DMS 273 treated with DMSO at 0.1 percent for 48 hours (cell line): ENCODE data around the gene RFTN1.

Source experiments
- DNase-seq: peaks from one replicate; lab custom pipeline; 2025; lab: John Stamatoyannopoulos, UW

RFTN1 gene

DNA sequence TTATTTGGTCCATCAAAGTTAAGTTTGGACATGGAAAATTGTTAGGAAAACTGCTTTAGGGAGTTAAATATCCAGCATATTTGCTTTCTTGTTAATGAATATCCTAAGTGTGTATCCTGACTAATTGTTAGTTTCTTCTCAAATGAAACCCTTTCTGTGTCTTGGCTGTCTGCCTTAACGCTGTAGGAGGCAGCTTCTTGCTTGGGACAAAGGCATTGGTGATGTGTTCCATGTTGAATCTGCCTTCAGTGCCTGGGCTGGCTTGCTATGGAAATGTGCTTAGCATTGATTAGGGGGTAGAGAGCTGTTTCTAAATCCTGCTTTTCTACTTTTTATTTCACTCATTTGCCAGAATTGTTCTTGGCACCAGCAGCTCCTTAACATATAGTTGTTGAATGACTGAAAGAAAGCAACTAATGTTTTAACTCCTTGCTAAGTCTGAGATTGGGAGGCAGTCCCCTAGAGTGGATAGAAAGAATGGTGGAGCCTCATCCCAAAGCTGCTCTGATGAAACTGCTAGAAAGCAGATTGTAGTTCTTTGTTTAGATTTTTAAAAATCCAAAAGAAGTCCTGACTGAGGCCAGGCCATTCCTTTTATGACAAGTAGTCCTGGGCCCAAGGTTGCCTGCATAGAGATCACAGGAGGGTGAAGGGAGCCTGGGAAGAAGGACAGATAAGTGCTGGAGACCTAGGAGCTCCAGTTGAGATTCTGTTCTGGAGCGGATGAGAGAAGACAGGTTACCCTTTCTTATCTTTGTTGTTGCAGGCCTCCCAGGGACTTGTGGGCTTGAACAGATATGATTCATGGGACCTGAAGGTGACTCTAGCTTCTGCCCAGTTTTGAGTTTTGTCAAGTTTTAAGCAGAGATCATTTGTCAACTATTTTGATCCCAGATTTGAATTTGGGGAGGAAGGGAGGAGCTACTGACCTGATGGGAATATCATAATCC, 209.2 kb downstream of the RFTN1 start:
- DNase-seq, result no peak

DNA sequence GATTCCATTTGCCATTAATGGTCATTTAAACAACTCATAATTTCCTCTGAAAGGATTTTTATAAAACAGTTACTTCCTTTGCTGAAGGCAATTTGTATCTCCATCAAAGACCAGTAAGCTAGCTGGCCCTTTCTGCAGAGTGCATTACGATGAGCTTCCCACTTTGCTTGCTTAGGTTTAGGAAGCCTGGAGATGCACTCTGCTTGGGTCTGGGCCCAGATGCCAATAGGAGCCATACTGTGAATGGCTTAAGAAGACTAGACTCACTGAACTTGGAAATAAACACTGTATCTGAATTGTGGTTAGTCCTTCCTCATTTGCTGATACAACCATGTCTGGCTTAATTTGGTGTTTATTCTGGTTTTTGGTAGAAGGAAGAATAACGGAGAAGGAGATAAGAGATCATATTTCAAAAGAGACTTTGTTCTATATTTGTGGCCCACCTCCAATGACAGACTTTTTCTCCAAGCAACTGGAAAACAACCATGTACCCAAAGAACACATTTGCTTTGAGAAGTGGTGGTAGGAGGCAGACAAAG, 210.4 kb downstream of the RFTN1 start:
- DNase-seq, result no peak

DNA sequence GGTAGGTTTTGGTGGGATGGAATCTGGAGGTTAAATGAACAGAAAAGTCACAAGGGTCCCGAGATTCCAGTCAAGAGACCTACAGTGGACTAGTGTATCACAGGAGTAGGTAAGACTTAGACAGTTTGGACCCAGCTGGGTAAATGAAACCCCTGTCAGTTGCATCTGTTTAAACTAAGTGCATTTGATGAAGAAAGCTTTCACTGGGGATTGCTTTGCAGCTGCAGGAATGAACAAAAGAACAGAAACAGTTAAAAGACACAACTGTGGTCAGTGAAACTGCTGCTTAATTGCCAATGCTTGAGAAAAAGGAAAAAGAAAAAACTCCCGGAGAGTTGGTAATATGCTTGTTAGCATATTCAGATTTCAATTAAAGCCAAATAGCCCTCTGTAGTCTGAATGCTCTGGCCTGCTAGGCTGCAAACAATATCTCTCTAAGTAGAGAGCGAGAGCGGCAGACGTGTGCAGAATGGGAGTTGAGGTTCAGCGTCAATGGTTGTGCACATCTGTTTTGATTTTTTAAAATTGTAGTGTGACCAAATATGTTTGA, 211.3 kb downstream of the RFTN1 start:
- DNase-seq, result no peak

DNA sequence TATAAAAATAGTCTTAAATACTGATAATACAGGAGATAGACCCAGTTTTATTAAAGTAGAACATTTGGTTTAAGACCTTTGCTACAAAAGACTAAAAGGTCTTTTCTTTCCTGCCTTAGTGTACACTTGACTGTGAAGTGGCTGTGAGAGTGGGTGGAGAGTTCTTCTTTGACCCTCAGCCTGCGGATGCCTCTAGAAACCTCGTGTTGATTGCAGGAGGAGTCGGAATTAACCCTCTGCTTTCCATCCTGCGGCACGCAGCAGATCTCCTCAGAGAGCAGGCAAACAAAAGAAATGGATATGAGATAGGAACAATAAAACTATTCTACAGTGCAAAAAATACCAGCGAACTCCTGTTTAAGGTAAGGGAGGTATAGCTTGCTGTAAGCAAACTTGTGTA, 212.0 kb downstream of the RFTN1 start:
- no peak for DNase-seq

DNA sequence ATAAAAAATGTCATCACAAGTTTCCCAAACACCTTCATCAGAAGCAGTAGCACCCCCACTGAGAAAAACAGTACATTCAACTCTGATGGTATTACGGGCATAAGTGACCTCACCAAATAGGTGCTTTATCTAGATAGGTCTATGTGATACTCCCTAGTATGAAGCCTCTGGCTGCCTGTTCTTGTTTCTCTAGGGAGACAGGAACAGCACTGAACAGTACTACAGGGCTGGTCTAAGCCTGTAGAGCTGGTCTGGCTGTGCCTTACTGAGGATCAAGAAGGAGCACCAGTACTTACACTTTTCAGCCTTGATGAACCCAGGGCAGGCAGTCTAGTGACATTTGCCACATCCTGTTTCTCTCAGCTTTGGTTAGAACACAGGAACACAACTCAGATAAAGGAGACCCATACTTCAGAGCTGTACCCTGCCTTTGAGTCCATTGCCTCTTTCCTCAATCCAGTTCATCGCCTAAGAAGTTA, 212.6 kb downstream of the RFTN1 start:
- DNase-seq, result no peak

DNA sequence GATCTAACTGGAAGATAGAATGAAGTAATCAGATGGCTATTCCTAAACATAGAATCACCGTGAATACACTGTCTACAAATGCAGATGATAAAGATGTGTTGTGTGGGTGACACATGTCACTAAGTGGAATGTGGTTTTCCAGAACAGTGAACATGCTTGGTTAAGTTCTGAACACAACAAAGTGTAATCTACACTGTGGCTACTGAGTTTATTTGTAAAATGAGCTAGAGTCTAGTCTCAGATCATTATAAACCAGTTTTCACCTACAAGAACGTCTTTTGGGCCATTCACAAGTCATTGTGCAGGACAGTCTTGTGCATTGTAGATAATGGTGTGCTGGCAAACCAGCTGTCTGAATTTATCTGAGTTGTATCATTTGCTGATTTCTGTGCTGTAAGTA, 213.2 kb downstream of the RFTN1 start:
- DNase-seq, result no peak

DNA sequence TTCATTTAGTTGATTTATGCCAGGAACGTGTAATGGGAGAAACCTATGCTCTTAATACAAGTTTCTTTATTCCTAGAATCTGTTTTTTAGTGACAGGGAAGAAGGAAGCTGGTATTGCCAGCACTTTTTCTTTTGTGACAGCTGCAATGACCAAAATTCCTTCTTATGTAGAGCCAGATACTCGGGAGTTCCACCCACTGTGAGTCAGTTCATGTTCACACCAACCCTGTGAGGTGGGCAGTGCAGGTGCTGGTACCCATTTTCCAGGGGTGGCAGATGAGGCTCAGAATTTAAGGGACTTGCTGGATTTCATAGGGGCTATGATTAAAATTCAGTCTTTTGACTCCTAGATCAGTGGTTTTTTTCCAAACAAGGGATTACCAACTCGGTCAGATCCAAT, 213.8 kb downstream of the RFTN1 start:
- DNase-seq, result no peak

DNA sequence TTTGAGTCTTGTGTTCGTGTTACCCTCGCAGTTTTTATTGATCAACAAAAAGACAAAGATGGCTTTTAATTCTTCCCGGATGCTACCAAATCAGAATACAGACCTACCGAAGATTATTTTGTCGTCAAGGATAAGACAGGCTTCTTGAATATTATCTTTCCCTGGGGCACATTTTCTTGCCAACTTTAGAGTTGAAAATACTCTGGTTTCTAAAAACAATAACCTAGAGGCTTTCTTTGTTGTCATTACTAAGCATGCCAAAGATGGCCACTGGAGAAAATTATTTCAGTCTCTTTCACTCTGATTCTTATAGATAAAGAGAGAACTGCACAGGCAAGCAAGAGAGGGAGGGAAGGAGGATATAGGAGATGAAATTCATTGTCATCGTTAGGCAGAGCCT, 214.6 kb downstream of the RFTN1 start:
- no peak for DNase-seq

DNA sequence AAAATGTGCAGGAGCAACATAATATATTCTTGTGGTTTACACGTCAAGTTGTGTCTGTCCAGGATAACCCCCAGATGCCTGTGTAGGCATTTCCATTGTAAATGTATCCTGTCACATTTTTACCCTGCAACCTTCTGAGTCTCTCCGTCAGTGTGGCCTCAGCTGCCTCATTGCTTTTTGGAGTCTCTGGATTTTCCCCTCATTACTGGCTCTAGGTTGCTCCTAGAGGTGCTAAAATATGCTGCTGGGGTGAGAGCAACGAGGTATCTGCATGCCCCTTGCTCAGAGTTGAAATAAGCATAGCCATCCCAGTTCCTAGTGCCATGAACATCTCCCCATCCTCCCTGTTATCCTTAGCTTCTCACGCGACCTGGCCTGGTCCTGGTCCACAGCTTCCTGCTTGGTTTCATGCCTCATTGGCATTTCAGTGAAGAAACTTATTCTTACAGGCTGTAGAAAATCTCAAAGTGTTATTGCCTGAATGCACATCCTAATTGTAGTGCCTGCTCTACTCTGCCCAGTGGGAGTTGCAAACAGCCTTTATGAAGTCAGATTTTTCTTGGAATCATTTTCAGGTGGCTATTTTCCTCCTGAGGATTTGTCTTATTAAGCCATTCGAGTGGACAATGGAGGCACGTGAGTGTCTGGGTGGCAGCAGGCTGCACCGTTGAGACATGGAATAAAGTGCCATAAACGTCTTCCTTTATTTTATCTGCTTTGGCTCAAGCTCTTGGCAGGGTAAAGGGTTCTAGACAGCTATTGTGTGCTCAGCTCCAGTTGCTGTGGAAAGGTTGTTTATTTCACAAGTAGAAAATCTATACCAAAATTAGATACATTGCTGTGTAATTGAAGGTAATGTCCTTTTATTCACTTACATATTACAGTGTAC, 215.3 kb downstream of the RFTN1 start:
- DNase-seq, result no peak

DNA sequence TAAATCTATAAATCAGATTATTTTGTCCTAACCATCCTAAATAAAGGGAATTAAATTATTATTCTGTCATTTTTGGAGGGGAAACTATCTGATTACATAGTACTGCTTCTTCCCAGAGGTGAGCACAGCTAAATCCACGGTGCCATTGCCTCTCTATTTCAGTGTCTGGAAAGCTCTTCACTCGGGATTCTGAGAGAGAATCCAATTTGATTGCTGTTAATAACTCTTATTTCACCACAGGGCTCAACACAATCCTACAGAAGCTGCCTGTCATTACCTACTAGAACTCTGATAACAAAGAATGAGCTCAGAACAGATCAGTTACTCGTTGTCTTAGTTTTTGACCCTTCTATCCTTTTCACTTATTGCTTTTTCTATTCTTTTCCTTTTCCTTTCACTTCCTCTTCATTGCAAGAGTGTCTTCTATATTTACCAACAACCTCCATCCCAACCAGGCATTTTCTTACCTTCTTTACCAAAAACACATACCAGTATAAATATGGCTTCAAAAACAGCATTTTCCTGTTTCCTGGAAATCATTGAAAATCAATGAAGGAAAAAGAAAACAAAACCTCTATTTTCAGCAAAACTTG, 218.1 kb downstream of the RFTN1 start:
- no peak for DNase-seq

DNA sequence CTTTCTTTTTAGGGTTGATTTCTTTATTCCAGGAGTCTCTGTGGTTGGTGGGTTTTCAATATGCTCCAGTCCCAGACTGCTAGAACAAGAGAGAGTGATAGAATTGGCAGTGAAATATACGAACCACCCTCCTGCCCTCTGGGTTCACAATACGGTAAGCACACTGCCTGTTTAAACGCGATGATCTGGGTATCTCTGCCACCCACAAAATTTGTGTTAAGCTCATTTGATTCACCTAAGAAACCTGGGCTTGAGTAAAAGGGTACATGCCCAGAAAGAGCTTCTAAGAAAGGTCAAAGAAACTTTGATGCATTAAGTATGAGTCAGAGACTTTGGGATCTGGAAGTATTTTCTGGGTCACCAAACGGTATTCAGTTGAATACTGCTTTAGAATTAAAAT, 218.7 kb downstream of the RFTN1 start:
- DNase-seq, result no peak

DNA sequence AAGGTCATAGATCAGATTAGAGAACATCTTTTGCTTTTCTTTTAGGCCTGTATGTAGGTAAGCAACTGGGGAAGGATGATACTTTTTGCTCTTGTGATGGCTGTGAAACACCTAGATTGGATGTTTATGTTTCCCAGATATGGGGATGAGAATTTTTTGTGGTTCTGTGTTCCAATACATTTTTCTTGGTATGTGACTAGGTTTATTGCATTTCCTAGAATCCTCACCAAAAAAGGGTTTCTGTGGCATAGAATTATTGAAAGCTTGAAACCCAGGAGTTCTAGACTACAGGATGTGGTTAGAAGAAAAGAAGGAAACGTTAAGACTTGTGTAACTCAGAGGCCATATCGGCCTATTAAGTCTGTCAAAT, 222.7 kb downstream of the RFTN1 start:
- no peak for DNase-seq

DNA sequence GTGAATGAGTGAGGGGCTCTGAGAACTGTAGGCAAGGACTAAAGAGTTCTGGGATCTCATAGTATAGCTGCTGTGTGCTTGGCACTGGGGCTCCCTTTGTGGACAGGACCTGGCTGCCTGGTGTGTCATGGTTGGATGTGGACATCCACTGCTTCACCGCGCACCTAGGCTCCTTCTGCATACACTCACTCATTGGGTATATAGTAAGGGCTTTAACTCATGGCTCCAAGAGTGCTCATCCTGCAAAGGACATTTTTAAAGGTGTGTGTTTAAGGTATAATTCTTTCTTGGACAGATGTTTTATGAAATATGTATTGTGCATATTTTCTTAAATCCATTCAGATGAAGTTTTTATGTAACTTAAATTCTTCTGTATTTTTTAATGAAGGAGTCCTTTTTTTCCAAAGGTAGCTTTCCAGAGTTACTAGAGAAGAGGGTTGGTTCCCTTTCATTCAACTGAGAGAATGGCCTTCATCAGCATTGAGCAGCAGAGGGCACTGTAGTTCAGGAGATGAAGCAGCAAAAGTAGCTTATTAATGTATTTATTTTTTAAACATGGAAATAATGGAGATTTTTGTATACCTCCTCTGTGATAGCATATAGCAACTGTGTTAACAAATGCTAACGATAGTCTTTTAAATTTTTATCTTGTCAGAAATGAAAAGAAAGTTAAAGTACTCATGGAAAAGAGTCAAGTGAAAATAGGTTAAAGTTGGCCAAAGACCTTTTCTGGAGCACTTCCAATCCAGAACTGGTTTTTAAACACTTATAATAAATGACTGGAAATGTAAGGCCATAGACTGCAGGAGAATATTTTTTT, 223.3 kb downstream of the RFTN1 start:
- DNase-seq, result no peak

DNA sequence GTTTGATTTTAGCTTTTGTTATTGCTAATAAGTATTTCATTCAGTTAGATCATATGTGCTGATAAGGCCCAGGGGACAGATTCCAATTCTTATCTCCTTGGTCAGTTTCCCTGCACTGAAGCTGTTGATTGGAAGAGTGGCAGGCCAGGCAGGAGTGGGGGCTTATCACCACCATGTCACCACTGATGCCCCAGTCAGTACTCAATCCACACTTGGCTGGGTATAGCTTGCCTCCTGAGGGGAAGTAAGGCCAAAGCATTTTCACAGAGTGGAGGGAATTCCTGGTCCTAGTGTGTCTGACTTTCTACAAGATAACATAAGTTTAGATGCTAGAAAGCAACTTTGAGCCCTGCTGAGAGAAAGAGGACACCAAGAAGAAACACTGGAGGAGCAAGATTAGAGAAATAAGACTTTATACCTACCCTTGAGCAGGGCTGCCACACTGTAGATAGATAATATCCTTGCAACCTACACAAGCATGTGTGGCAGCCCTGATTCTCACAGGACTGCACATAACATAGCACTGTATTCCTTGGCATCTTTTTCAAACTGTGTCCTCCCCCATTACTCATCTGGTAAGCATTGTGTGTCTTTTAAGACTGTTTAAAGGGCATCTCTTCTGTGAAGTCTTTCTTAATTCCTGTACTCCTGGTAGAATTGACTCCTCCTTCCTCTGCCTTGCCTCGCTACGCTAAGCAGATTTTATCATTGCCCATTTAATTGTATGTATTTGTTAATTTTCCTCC, 224.2 kb downstream of the RFTN1 start:
- no peak for DNase-seq

DNA sequence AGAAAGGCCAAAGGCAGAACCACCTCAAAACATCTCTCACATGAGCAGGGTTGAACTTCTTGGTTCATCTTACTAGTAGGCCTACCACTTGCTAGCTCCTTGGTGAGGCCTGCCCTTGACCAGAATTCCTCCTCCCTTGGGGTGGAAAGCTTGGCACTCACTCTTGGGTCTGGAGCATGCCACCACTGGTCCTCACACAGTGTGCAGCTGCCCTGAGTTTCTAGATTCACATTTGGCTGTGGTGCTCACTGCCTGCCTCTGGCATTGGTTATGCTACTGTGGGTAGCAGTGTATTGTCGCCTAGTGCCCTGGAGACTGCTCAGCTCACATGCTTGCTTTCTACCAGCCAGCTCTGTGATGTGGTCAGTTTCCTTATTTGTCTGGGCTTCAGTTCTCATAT, 224.8 kb downstream of the RFTN1 start:
- no peak for DNase-seq

DNA sequence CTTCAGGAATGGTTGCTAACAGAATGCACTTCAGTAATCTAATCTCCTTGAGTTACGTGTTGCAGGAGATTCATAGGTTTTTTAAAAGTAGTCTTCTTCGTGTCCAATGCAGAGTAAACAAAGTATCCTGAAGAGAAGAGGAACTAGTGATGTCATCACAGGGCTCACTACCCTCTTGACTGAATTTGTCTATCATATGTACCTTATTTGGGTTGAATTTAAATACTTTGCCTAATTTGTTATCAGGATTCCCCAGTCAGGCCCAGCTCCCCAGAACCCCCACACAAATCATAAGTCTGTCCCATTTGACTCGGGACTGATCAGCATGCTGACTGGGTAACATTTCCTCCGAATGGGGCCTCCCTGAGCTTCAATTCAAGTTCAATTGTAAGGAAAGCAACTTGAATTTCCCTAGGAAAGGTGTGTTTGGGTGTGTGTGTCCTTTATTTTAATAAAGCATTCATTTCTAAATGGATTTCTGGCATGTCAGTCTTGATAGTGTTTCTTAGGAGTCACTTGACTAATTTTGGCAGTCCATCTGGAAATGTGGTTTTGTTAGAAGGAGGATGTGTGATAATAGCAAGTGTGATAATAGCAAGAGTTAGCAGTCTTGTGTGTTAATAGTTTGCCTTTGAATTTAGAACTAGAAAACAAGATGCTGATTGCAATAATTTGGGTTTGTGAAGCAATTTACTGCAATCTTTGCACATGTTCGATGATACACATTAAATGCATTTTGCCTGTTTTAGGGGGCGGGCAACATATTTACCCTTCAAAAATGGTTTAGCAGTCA, 226.6 kb downstream of the RFTN1 start:
- DNase-seq, result no peak

DNA sequence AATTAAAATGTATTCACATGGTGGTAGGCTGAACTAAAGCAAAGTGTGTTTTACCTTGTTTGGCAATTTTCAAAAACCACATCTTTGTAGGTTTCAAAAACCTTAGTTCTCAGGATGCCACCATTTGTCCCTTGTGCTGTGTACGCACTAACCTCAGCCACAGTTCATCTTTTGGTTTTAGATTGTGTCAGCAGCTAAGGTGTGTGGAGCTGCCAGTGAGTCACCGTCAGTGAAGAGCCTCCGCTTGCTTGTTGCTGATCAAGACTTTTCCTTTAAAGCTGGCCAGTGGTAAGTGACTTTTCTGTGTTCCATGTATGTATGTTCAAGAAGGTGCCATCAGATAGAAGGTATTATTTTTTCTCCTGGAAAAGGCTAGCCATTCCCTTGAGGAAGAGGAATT, 227.3 kb downstream of the RFTN1 start:
- no peak for DNase-seq

DNA sequence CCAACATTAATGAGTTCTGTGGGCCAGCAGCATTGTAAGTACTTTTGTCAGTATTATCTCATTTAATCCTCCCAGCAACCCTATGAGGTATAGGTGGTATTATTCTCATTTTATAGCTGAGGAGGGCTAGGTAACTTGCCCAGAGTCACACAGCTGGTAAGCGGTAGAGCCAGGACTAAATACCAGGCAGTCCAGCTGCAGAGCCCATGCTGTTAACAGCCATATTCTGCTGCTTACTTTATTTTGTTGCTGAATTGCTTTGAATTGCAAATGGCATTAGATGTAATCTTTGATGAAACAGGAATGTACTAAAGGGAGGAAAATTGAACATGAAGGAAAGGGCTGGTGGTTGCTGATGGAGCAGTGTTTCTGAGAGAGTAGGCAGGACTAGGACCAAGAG, 228.9 kb downstream of the RFTN1 start:
- no peak for DNase-seq

DNA sequence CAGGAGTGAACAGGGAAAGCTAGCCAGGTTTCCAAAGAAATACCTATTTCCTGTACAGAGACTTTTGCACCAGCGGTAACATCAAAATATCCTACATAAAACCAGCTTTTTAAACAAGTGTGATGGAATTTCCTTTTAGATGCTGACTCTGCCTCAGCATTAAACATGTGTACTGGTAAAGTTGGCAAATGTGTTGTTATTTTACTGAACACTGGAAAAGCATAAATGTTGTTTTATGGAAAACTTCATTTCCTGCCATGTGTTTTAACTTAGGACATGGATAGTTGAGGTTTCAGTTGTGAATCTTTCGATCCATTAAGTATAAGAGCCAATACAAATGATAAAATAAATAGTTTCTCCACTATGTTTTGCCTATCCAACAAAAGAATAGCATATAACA, 232.8 kb downstream of the RFTN1 start:
- DNase-seq, result no peak
